ENCODE data around the gene ZFP91. TPM values are rescaled to one million over a fixed set of nuclear protein-coding genes. Genes with fewer than 3 reads are reported as not detected.
A peak's percentile ranks its signal among the peaks of the same experiment; 100 is the strongest.

The ZFP91 gene
- total RNA-seq, 2 experiments from 2014 or later = 46.5 to 46.7 TPM

GRCh38 chr11:58622344-58622743 lies 43.5 kb downstream of the ZFP91 start, which contains the start of gene CNTF:
TSS of gene CNTF (plus strand) at chr11:58622665. CDS start at chr11:58622753, 88 bp downstream.
- intact Hi-C loops (cut with DNase I, micrococcal nuclease) = loop anchor here in 1 of 2 experiments (5.0 kb wide), 1 partner anchor 45 kb away; the partner anchor contains the start of genes LPXN and ZFP91
- H3K27me3 ChIP-seq (ENCODE audit: control insufficient read depth in 1 of 2, insufficient read depth in 2 of 2, low read length in 2 of 2) = no peaks in the 10 kb centered on the region
- no peak for DNase-seq
- no peak within 1 kb of the TSS for H3K27ac ChIP-seq (ENCODE audit: low read depth in 1 of 2, low read length in 2 of 2)
- TF ChIP-seq, protein P1, sequence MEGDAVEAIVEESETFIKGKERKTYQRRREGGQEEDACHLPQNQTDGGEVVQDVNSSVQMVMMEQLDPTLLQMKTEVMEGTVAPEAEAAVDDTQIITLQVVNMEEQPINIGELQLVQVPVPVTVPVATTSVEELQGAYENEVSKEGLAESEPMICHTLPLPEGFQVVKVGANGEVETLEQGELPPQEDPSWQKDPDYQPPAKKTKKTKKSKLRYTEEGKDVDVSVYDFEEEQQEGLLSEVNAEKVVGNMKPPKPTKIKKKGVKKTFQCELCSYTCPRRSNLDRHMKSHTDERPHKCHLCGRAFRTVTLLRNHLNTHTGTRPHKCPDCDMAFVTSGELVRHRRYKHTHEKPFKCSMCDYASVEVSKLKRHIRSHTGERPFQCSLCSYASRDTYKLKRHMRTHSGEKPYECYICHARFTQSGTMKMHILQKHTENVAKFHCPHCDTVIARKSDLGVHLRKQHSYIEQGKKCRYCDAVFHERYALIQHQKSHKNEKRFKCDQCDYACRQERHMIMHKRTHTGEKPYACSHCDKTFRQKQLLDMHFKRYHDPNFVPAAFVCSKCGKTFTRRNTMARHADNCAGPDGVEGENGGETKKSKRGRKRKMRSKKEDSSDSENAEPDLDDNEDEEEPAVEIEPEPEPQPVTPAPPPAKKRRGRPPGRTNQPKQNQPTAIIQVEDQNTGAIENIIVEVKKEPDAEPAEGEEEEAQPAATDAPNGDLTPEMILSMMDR (IDR thresholded peaks at IDR 0.05) = no peak
- peaks cover 12% of the 10 kb centered on the region for H3K4me1 Mint-ChIP-seq (ENCODE audit: low read depth)
- H3K9me3 Mint-ChIP-seq = no peaks in the 10 kb centered on the region
- no peaks in the 10 kb centered on the region for H3K9me3 ChIP-seq (ENCODE audit: control insufficient read depth in 1 of 2, insufficient read depth in 1 of 2, low read length in 2 of 2)
- no peaks in the 10 kb centered on the region for H3K4me1 ChIP-seq (ENCODE audit: insufficient read depth, low read length)
- peak within 1 kb of the TSS; percentile 71 for H3K27ac Mint-ChIP-seq
- H3K4me3 Mint-ChIP-seq = no peak within 1 kb of the TSS
- no peaks in the 10 kb centered on the region for H3K27me3 Mint-ChIP-seq
- no peak for ATAC-seq (ENCODE audit: poor library complexity)
- CTCF ChIA-PET = interaction anchor here (0.8 to 1.1 kb wide), 2 partner anchors 55 to 58 kb away, joined by 3 read pairs; no protein-coding TSS in a partner anchor
- peaks cover 66% of the 10 kb centered on the region for H3K36me3 Mint-ChIP-seq (ENCODE audit: low read depth)
- POLR2A ChIA-PET = no interaction called here
- H3K4me3 ChIP-seq (ENCODE audit: low read length) = no peak within 1 kb of the TSS
- H3K36me3 ChIP-seq (ENCODE audit: insufficient read depth, low read length) = peaks cover 74% of the 10 kb centered on the region

GRCh38 chr11:58625086-58625485 lies 46.2 kb downstream of the ZFP91 start:
- Histone ChIP-seq H3K27ac (ENCODE audit: low read depth in 1 of 2, low read length in 2 of 2) (no peak overlapping the region), H3K9me3 (ENCODE audit: control insufficient read depth in 1 of 2, insufficient read depth in 1 of 2, low read length in 2 of 2) (no peaks in the 10 kb centered on the region), H3K36me3 (ENCODE audit: insufficient read depth, low read length) (peaks cover 48% of the 10 kb centered on the region), H3K4me1 (ENCODE audit: insufficient read depth, low read length) (no peaks in the 10 kb centered on the region), H3K27me3 (ENCODE audit: control insufficient read depth in 1 of 2, insufficient read depth in 2 of 2, low read length in 2 of 2) (no peaks in the 10 kb centered on the region), H3K4me3 (ENCODE audit: low read length) (no peak overlapping the region)
- intact Hi-C loops (cut with DNase I, micrococcal nuclease) = no loop called here
- Mint-ChIP-seq H3K9me3 (no peaks in the 10 kb centered on the region), H3K27me3 (no peaks in the 10 kb centered on the region), H3K4me3 (no peak overlapping the region), H3K4me1 (ENCODE audit: low read depth) (peaks cover 17% of the 10 kb centered on the region), H3K27ac (no peak overlapping the region), H3K36me3 (ENCODE audit: low read depth) (peaks cover 38% of the 10 kb centered on the region)
- TF ChIP-seq, protein P1 (IDR thresholded peaks at IDR 0.05) = no peak
- ChIA-PET POLR2A (interaction anchor here (0.9 kb wide), 1 partner anchor 52 kb away, joined by 3 read pairs; no protein-coding TSS in a partner anchor), CTCF (no interaction called here)
- no peak for ATAC-seq (ENCODE audit: poor library complexity)
- DNase-seq = no peak

GRCh38 chr11:58625826-58626460 lies 47.1 kb downstream of the ZFP91 start:
- POLR2A ChIA-PET = no interaction called here
- no peak overlapping the region for H3K27ac Mint-ChIP-seq
- TF ChIP-seq, protein P1 (IDR thresholded peaks at IDR 0.05) = no peak

More at GRCh38 chr11:58625826-58626460, 47.1 kb downstream of the ZFP91 start:
- Histone ChIP-seq H3K27me3 (ENCODE audit: control insufficient read depth in 1 of 2, insufficient read depth in 2 of 2, low read length in 2 of 2) (no peaks in the 10 kb centered on the region), H3K9me3 (ENCODE audit: control insufficient read depth in 1 of 2, insufficient read depth in 1 of 2, low read length in 2 of 2) (no peaks in the 10 kb centered on the region), H3K27ac (ENCODE audit: low read depth in 1 of 2, low read length in 2 of 2) (no peak overlapping the region), H3K4me1 (ENCODE audit: insufficient read depth, low read length) (no peaks in the 10 kb centered on the region), H3K4me3 (ENCODE audit: low read length) (no peak overlapping the region), H3K36me3 (ENCODE audit: insufficient read depth, low read length) (peaks cover 39% of the 10 kb centered on the region)
- H3K4me3 Mint-ChIP-seq = no peak overlapping the region
- peaks cover 34% of the 10 kb centered on the region for H3K36me3 Mint-ChIP-seq (ENCODE audit: low read depth)
- no peak for DNase-seq
- peaks cover 17% of the 10 kb centered on the region for H3K4me1 Mint-ChIP-seq (ENCODE audit: low read depth)
- CTCF ChIA-PET = no interaction called here
- H3K9me3 Mint-ChIP-seq = no peaks in the 10 kb centered on the region
- intact Hi-C loops (cut with DNase I, micrococcal nuclease) = no loop called here
- ATAC-seq (ENCODE audit: poor library complexity) = no peak
- H3K27me3 Mint-ChIP-seq = no peaks in the 10 kb centered on the region

Measured in CD4-positive, alpha-beta T cell (primary cell).